DMS53 (cell line): Measurements from ENCODE around the gene CHST8.

Experiments
- DNase-seq: peaks from one replicate; lab custom pipeline; 2025; lab: John Stamatoyannopoulos, UW

Gene CHST8

DNA sequence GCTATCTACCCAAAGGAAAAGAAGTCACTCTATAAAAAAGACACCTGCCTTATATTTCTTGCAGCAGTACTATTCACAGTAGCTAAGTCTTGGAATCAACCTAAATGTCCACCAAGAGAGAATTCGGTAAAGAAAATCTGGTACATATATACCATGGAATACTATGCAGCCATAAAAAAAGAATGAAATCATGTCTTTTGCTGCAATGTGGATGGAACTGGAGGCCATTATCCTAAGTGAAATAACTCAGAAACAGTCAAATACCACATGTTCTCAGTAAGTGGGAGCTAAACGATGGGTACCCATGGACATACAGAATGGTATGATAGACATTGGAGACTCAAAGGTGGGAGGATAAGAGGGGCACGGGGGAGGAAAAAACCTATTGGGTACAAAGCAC lies 92.4 kb downstream of the CHST8 start:
- DNase-seq, result no peak

DNA sequence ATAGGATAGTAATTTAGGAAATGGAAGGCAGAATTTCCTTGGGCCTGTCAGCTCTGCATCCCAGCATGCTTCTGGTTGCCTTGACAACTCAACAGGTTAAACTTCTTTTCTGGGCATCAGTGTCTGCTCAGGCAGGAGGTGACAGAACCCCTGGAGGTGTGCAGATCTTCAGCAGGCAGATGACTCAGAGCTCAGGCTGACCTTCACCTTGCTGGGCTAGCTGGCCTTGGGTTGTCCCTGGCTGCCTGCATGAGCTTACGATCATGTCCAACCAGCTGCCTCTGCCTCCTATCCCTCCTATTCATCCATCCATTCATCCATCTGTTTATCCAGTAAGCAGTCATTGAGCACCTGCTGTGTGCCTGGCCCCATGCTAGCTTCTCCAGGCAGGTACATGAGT lies 93.7 kb downstream of the CHST8 start:
- no peak for DNase-seq

- no peak for DNase-seq
These were observed 96.1 kb downstream of the CHST8 start for GRCh38 chr19:33717878-33718277.

DNA sequence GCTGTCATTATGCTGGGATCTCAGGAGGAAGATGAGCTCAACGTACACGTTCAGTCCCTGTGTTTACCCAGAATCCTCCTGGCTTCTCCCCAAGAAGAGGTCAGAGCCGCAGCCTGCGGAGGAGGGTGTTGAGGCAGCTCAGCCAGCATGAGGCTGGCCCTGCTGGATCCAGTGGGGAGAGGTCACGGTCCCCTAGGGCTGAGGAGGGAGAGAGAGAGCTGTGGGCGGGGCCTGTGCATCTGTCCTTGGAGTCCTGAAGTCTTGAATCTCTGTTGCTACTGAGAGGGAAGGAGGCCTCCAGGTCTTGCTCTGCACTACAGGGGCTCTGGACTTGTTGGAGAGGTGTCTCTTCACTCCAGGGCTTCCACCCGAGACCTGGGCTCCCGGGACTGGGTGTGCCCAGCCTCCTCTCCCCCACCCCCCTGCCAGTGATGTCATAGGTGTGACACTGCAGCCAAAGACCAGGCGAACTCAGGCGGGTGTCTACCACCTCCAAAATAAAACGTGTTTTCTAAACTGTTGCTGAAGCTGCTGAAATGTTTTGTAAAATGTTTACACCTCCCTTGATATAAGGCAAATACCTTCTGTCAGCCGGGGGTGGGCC lies 97.0 kb downstream of the CHST8 start:
- DNase-seq, result no peak

DNA sequence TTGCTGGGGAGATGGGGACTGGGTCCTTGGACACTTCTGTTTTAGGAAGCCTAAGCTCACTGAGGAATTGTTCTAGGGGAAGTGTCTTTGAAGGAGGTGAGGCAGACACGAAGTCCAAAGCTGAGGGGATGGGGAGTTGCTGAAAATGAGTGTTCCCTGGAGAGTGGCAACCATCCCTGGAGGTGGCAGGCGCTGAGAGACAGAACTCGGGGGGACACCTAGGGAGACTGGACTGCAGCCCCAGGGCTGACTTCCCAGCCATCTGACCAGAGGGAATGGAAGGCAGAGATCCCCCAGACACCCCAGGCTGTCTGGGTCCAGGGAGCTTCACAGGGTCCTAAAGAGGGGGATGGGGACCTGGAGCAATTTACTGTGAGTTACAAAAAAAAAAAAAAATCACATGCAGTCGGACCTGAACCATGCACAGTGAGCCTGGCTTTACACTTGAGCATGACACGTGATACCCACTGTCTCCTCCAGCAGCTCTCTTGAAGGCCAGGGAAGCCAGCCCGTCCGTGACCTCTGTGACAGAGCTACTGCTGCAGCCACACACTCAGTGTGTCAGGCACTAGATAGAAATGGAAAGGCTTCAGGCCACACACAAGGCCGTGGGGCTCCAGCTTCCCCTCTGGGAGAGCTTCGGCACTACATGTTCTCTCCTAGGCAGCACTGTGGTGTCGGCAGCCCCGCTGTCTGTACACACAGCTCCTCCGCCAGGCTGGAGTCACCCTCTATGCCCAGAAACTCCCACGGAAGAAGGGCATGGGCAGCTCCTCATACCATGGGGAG lies 97.8 kb downstream of the CHST8 start:
- no peak for DNase-seq

GRCh38 chr19:33720155-33720493 lies 98.4 kb downstream of the CHST8 start:
- DNase-seq, result no peak

DNA sequence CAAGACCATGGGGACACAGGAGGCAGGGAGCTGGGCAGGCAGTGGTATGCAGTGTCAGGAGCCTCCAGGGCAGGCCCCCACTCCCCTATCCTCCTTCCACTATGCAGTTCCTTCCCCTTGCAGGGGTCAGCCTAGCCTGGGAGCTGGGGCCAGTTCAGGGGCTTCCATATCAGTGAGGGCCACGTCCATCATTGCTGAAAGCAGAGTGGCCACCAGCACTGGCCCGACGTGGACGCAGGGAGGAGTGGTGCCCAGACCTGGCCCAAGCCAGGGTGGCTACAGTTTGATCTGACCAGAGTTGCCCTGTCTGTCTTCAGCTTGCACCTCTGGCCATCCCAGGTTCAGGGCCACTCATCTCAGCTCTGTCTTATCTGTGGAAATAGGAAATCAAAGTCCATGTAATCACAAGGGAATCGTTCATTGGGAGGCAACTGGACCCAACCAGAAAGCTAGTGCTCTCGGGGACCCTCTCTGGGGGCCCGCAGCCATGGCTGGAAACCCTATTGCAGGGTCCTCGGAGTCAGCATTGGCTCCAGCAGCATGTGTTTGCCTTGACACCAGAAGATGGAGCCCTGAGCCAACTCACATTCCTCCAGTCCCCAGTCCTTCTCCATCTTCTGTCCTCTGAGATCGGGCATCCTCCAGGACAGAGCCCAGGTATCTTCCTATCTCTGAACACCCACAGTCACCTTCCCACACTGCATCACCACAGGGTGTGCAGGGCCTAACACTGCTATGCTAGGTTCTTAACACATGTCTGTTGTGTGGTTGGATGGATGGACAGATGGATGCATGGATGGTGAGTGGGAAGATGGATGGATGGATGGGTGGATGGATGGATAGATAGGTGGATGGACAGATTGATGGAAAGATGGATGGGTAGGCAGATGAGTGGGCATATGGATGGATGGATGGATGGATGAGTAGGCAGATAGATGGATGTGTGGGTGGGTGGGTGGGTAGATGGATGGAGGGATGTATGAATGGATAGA lies 99.2 kb downstream of the CHST8 start:
- DNase-seq, result peak; percentile 14

- DNase-seq, result no peak
These were observed 100.1 kb downstream of the CHST8 start for GRCh38 chr19:33721735-33722297.

- no peak for DNase-seq
These were observed 100.9 kb downstream of the CHST8 start for GRCh38 chr19:33722456-33723239.

GRCh38 chr19:33723512-33723911 lies 101.8 kb downstream of the CHST8 start:
- DNase-seq, result no peak

DNA sequence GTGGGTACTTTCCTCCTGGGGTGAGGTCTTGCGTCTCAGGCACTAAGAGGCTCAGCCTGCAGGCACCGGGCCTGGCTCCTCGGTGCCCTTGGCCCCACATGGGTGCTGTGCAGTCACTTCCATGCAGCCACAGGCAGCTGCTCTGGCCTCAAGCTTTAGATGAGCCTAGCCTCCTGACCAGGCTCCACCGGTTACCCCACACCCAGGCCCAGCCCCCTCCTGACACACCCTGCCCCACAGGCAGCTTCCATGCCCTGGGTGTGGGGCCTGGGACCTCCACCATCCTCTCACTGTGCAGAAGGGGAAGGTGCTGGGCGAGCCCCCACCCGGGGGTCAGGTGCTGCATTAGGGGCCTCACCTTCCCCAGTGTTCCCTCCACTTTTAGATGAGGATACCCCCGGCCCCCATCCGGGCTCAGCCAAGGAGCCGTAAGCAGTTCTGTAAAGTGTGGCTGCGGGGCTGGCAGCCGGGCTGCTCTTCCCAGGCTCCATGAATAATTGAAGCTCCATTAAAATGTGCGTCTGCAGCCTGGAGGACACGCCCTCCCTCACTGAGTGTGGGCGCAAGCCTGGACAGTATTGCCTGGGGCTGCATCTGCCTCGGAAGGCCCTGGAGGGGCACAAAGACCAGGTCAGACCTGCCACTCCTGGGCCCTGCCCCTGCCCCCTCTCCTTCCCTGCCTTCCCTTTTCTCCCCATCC lies 102.4 kb downstream of the CHST8 start:
- DNase-seq, result no peak

DNA sequence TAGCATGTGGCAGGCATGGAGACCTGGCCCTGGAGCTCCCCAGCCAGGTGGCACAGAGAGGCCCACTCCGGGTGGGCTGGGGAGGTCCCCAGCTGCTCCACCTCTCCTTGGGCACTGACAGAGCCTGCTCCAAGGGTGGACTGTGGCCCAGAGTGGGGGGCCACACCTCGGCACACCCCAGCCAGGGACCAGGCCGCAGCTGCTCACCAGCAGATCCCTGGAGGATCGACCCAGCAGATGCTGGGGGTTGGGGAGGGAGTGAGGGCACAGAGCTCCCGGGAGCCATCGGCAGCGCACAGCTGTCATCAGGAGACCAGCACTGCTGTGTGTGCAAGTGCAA lies 102.9 kb downstream of the CHST8 start:
- DNase-seq, result no peak

DNA sequence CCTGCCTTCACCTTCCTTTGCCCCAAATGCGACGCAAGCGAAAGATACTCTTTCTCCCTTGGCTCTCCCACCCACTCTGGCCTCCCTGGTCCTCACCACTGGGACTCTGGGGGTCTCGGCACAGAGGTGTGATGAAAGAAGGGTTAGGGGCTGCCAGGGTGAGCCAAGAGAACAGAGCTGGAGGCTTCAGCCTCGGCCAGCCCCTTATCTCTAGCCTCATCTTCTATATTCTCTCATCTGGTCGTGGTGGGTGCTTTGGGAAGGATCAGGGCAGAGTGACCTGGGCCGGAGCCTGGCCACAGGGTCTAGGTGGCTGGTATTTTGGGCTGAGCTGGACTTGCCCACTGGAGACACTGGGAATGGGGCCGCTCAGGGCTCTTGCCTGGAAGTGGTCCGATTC lies 103.8 kb downstream of the CHST8 start:
- DNase-seq, result no peak

GRCh38 chr19:33726756-33727155 lies 105.0 kb downstream of the CHST8 start:
- DNase-seq, result no peak

DNA sequence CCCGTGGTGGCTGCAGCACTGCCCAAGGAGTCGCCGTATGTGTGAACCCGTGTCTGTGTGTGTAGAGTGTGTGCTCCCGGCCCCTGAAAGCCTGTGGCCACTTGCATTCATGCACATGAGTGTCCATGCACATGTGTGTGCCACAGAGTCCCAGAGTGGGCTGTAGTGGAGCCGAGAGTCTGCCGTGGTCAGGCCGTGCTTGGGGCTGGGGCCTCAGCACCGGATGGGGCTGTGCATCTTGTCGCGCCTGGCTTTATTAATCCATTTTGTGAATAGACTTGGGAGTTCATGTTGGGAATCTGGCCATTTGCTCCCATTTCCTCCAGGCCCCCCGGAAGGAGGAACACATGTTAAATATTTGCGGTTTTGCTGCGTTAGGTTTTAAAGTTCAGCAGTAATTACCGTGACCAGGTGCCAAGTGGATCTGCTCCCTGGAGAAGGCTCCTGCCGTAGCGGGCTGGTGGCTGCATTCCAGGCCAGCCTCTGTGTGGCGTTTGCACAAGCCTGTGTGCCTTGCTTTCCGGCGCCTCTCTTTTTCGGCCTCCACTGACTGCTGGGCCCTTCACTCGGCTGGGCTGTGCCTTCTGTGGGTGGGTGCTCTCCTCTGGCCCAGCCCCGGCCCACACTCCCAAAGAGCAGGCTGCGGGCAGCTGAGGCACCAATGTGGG lies 105.7 kb downstream of the CHST8 start:
- DNase-seq, result no peak

GRCh38 chr19:33728141-33728540 lies 106.4 kb downstream of the CHST8 start:
- no peak for DNase-seq

DNA sequence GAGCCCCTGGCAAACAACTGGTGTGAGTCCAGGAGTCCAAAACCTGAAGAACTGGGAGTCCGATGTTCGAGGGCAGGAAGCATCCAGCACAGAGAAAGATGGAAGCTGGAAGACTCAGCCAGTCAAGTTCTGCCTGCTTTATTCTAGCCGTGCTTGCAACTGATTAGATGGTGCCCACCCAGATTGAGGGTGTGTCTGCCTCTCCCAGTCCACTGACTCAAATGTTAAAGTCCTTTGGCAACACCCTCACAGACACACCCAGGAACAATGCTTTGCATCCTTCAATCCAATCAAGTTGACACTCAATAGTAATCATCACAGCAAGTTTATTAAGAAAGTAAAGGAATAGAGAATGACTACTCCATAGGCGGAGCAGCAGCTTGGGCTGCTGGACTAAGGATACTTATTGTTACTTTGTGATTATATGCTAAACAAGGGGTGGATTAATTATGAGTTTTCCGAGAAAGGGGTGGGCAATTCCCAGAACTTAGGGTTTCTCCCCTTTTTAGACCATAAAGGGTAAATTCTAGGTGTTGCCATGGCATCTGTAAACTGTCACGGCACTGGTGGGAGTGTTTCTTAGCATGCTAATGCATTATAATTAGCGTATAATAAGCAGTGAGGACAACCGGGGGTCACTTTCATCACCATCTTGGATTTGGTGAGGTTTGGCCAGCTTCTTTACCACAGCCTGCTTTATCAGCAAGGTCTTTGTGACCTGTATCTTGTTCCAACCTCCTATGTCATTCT lies 109.3 kb downstream of the CHST8 start:
- no peak for DNase-seq

DNA sequence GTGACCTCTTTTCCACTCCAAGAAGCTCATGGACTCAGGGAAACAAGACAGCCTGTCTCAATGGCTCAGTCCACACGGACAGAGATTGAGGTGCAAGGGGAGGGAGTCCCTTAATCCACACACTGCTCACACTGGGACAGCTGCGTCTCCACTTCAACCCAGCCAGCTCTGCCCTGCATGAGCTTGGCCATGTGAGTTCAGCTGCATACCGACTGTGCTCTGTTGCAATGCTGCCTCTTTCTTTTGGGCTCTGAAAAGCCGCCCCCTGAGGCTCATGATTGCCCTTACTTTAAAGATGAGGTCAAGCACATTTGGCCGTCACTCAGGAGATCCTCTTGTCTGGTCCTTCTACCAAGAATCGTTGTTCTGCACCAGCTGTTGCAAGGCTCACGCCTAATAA lies 110.1 kb downstream of the CHST8 start:
- no peak for DNase-seq

- DNase-seq, result no peak
These were observed 113.2 kb downstream of the CHST8 start for GRCh38 chr19:33734913-33735312.

DNA sequence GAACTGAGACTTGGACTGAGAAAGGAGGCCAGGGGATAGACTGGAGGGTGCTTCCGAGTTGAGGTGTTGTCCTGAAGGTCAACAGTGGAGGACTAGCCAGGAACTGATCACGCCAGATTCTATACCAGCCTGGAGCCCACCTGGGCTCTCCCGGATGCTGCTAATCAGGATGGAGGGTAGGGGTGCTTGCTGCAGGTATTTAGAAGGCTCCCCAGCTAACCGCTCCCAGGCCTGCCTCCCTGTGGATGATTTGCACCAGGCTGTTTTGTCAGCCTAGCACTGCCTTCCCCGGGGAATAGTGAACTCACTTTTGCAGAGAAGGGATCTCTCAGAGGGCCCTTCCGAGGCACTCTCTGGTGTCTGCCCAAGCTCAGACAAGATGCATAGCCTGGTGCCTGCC lies 114.4 kb downstream of the CHST8 start:
- DNase-seq, result no peak
